NT2/D1 (cell line): ENCODE data around the gene CDC37L1.
A peak's percentile ranks its signal among the peaks of the same experiment; 100 is the strongest.

Source experiments
- DNase-seq: peaks from one replicate; pipeline ENCODE4 v3.0.0-alpha.2; 2011; ENCODE audit warnings: low read depth, low spot score
- H3K27me3 ChIP-seq: 2 replicates; pipeline ENCODE4 v1.6.0; 2011; ENCODE audit warnings: mild to moderate bottlenecking; ENCODE audit not compliant: insufficient read length, insufficient read depth
- H3K36me3 ChIP-seq: 2 replicates; pipeline ENCODE4 v1.6.1; 2011; ENCODE audit warnings: mild to moderate bottlenecking, low read length, mixed read lengths; ENCODE audit not compliant: insufficient read depth, insufficient read length
- H3K4me1 ChIP-seq: 2 replicates; pipeline ENCODE4 v1.5.1; 2011; ENCODE audit not compliant: insufficient read depth, insufficient read length
- H3K4me3 ChIP-seq: 2 replicates; pipeline ENCODE4 v1.5.1; 2011; ENCODE audit warnings: low read depth; ENCODE audit not compliant: insufficient read length
- H3K9ac ChIP-seq: 2 replicates; pipeline ENCODE4 v1.6.0; 2011; ENCODE audit warnings: low read depth; ENCODE audit not compliant: insufficient read length
- H3K9me3 ChIP-seq: 2 replicates; pipeline ENCODE4 v1.5.1; 2011; ENCODE audit warnings: mild to moderate bottlenecking, low read length; ENCODE audit not compliant: insufficient read depth
- SUZ12 ChIP-seq: IDR thresholded peaks from 2 replicates; pipeline ENCODE4 v1.6.1; 2011; ENCODE audit not compliant: insufficient read length, insufficient read depth; ENCODE audit errors: extremely low read depth
- YY1 ChIP-seq: IDR thresholded peaks from 2 replicates; pipeline ENCODE4 v1.6.1; 2011; ENCODE audit not compliant: insufficient read length, insufficient read depth
- ZNF274 ChIP-seq: IDR thresholded peaks from 2 replicates; pipeline ENCODE4 v1.6.1; 2011; ENCODE audit warnings: mild to moderate bottlenecking, low read depth, low read length

Gene CDC37L1

DNA sequence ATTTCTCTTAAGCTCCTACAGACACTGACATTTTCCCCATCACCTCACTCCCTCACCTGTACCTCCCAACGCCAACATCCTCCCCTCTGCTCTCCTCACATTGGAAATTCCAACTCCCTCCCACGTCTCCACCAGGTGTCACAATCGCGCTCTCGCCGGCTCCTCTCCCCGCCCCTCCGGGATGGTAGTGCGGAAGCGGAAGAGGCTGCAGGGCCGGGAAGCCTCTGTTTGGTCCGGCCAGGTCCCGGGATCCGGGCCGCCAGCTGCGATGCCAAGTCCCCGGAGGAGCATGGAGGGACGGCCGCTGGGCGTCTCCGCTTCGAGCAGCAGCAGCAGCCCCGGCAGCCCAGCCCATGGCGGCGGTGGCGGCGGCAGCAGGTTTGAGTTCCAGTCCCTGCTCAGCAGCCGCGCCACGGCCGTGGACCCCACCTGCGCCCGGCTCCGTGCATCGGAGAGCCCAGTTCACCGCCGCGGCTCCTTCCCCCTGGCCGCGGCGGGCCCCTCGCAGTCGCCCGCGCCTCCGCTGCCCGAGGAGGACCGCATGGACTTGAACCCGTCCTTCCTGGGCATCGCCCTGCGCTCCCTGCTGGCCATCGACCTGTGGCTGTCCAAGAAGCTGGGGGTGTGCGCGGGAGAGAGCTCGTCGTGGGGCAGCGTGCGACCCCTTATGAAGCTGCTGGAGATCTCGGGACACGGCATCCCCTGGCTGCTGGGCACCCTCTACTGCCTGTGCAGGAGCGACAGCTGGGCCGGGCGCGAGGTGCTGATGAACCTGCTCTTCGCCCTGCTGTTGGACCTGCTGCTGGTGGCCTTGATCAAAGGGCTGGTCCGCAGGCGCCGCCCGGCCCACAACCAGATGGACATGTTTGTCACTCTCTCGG lies 17.0 kb upstream of the CDC37L1 start, which contains the start of gene PLPP6:
PLPP6 (plus strand) TSS at position 187 of the 881 bp plus-strand sequence; CDS start at position 269, 82 bp downstream.
- Histone ChIP-seq H3K9ac (peak within 1 kb of the TSS; percentile 95), H3K4me3 (peak within 1 kb of the TSS; percentile 91), H3K27me3 (peaks cover 6% of the 10 kb centered on the region), H3K9me3 (no peaks in the 10 kb centered on the region), H3K36me3 (no peaks in the 10 kb centered on the region), H3K4me1 (peaks cover 5% of the 10 kb centered on the region)
- peak; percentile 90 for DNase-seq
- TF ChIP-seq YY1, result no peak
- no peak for TF ChIP-seq SUZ12
- no peak for TF ChIP-seq ZNF274

DNA sequence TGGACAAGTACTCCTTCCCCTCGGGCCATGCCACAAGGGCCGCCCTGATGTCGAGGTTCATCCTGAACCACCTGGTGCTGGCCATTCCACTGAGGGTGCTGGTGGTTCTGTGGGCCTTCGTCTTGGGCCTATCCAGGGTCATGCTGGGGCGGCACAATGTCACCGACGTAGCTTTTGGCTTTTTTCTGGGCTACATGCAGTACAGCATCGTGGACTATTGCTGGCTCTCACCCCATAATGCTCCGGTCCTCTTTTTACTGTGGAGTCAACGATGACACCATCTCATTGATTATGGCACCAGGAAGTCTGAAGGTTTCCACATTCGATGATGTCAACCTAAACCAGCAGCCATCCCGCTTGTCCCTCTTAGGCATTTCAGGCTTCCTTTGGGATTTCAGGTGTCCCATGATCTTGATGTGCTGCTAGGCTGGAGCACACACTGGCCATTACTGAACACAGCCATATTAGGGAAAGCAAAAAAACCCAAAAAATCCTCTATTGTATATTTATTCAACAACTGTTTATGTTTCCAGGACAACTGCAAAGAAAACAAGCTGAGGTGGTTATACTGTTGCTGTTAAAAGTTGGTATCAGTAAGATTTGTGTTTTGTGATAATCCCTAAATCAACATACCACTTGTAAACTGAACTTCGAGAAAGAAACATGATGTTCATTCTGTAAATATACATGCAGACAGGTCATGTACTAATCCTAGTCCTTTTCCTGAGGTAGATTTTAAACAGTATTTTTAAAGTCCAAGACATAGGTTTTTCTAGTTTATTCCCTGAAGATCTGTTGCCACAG lies 16.2 kb upstream of the CDC37L1 start:
- H3K36me3 ChIP-seq, result no peaks in the 10 kb centered on the region
- TF ChIP-seq YY1 (no peak), ZNF274 (no peak), SUZ12 (no peak)
- no peak for DNase-seq
- peaks cover 5% of the 10 kb centered on the region for H3K4me1 ChIP-seq
- H3K9ac ChIP-seq, result peak overlapping the region; percentile 95
- peak overlapping the region; percentile 91 for H3K4me3 ChIP-seq
- peaks cover 6% of the 10 kb centered on the region for H3K27me3 ChIP-seq
- no peaks in the 10 kb centered on the region for H3K9me3 ChIP-seq

DNA sequence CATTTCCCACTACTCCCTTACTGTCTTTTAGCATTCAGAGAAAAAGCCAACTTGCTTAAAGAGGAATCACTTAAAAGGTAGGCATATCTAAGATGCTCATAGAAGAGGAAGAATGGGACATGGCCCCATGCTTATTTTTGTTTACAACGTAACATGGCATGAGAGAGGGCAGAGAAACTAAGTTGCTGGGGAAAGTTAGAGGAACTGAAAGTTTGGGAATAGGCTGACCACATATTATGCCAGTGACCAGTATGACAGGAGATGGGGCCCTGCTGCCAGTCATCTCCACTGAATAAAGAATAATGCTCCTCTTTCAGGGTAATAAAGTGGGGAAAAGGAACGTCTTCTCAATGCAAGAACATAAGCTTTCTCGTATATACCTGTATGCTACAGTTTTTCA lies 15.4 kb upstream of the CDC37L1 start:
- H3K4me1 ChIP-seq, result peaks cover 5% of the 10 kb centered on the region
- H3K27me3 ChIP-seq, result peaks cover 6% of the 10 kb centered on the region
- TF ChIP-seq YY1 (no peak), ZNF274 (no peak), SUZ12 (no peak)
- H3K36me3 ChIP-seq, result no peaks in the 10 kb centered on the region
- no peak overlapping the region for H3K9ac ChIP-seq
- H3K9me3 ChIP-seq, result no peaks in the 10 kb centered on the region
- DNase-seq, result no peak
- H3K4me3 ChIP-seq, result no peak overlapping the region

DNA sequence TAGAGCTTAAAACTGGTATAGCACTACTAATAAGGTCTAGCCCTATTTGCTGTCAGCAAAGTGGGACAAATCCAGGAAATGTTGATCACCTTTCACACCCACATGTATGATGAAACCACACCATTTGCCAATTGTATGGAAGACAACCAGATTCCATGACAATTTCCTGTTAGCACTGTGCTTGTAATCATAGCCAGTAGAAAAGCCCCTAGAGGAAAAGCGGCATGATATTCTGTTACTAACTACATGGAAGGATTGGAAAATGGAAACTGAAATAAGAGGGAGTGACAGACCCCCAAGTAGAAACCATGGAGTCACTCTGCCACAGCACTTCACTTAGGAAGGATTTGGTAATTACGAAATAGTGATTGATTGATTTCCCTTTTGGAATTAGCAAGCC lies 14.0 kb upstream of the CDC37L1 start:
- Histone ChIP-seq H3K4me3 (no peak overlapping the region), H3K4me1 (peaks cover 5% of the 10 kb centered on the region), H3K27me3 (peaks cover 6% of the 10 kb centered on the region), H3K36me3 (no peaks in the 10 kb centered on the region), H3K9ac (no peak overlapping the region), H3K9me3 (no peaks in the 10 kb centered on the region)
- no peak for DNase-seq
- no peak for TF ChIP-seq ZNF274
- no peak for TF ChIP-seq YY1
- TF ChIP-seq SUZ12, result no peak

DNA sequence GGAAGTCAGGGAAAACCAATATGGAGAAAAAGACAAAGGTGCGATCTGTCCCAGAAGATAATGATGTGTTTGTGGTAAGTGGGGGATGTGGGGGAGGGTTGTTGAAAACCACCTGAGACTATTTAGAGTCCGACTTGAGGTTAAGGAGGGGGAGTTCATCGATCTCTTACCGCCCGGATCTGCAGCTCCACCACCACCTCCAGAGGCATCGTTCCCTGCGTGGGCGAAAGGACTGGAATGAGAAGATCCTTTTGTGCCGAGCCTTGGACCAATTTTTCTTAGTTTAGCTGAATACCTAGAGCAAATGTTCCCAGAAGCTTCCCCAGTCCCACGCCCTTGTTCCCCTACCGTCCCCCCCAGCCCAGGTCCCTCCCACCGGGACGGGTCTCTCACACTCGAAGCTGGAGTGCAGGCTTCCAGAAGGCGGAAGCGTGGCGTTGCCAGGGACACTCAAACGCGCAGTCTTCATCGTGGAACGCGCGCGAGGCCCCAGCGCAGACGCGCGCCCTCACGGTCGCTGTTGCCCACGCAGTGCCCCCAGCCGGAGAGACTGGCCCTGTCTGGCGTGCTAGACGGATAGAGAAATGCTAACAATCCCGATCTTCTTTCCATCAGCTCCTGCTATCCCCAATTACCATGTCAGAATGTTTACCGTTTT lies 13.2 kb upstream of the CDC37L1 start, which contains the start of gene SPATA6L:
SPATA6L (minus strand) TSS at position 439 of the 658 bp plus-strand sequence; CDS start at position 209, 230 bp downstream.
- Histone ChIP-seq H3K9me3 (no peaks in the 10 kb centered on the region), H3K9ac (peak within 1 kb of the TSS; percentile 44), H3K36me3 (no peaks in the 10 kb centered on the region), H3K4me3 (peak within 1 kb of the TSS; percentile 21), H3K27me3 (peaks cover 6% of the 10 kb centered on the region), H3K4me1 (peaks cover 5% of the 10 kb centered on the region)
- TF ChIP-seq SUZ12 (no peak), YY1 (no peak), ZNF274 (no peak)
- DNase-seq, result no peak

DNA sequence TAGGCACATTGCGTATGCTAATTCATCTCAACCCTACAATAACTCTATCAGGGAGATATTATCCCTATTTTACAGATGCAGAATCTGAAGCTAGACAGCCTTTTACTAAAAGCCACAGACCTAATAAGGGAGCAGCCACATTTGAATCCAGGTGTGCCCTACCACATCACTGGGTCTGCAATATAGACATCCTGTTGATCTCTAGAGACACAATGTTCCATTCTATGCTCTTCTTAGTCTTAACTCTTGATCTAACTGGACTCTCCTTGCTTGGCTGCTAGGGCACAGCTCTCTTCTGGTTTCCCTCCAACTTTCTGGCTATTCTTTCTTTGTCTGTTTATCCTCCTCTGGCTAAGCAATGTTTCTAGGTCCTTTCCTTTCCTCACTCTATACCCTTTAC lies 11.7 kb upstream of the CDC37L1 start:
- TF ChIP-seq YY1 (no peak), ZNF274 (no peak), SUZ12 (no peak)
- no peak overlapping the region for H3K4me3 ChIP-seq
- no peaks in the 10 kb centered on the region for H3K9me3 ChIP-seq
- peaks cover 6% of the 10 kb centered on the region for H3K27me3 ChIP-seq
- DNase-seq, result no peak
- H3K4me1 ChIP-seq, result peaks cover 4% of the 10 kb centered on the region
- H3K9ac ChIP-seq, result no peak overlapping the region
- H3K36me3 ChIP-seq, result no peaks in the 10 kb centered on the region

GRCh38 chr9:4668604-4669003 lies 10.8 kb upstream of the CDC37L1 start:
- no peak overlapping the region for H3K4me3 ChIP-seq
- TF ChIP-seq ZNF274, result no peak
- no peak for TF ChIP-seq SUZ12
- TF ChIP-seq YY1, result no peak
- DNase-seq, result no peak
- H3K27me3 ChIP-seq, result peaks cover 6% of the 10 kb centered on the region
- no peaks in the 10 kb centered on the region for H3K9me3 ChIP-seq
- no peaks in the 10 kb centered on the region for H3K4me1 ChIP-seq
- H3K9ac ChIP-seq, result no peak overlapping the region
- no peaks in the 10 kb centered on the region for H3K36me3 ChIP-seq
